ENCODE measurements around the gene ATXN7L1.
A peak's percentile ranks its signal among the peaks of the same experiment; 100 is the strongest.
"Not testable (repeated sequence)": the region's sequence is repeated elsewhere in the genome, so short reads cannot be mapped to it uniquely, and the experiment has no call there.

ATXN7L1 gene

GRCh38 chr7:105741982-105742381 lies 134.4 kb downstream of the ATXN7L1 start:
- no peak for DNase-seq
- intact Hi-C loops (cut with DNase I) = no loop called here

GRCh38 chr7:105738133-105738532 lies 138.3 kb downstream of the ATXN7L1 start:
- DNase-seq = no peak
- intact Hi-C loops (cut with DNase I) = no loop called here

- no peak for DNase-seq
- intact Hi-C loops (cut with DNase I) = no loop called here
Observed at GRCh38 chr7:105734233-105734632, 142.2 kb downstream of the ATXN7L1 start.

GRCh38 chr7:105731042-105731441 lies 145.4 kb downstream of the ATXN7L1 start:
- intact Hi-C loops (cut with DNase I) = no loop called here
- no peak for DNase-seq

- no peak for DNase-seq
- intact Hi-C loops (cut with DNase I) = no loop called here
Observed at GRCh38 chr7:105728028-105728427, 148.4 kb downstream of the ATXN7L1 start.

- no peak for DNase-seq
- intact Hi-C loops (cut with DNase I) = no loop called here
Observed at GRCh38 chr7:105724688-105725087, 151.7 kb downstream of the ATXN7L1 start.

- intact Hi-C loops (cut with DNase I) = no loop called here
- DNase-seq = peak in 40 of 42 donors; percentile 13 to 78 (median 50)
Observed at GRCh38 chr7:105723572-105723971, 152.8 kb downstream of the ATXN7L1 start.

GRCh38 chr7:105721571-105722104 lies 154.8 kb downstream of the ATXN7L1 start:
- intact Hi-C loops (cut with DNase I) = no loop called here

GRCh38 chr7:105719919-105720318 lies 156.5 kb downstream of the ATXN7L1 start:
- intact Hi-C loops (cut with DNase I) = no loop called here
- no peak for DNase-seq

More at GRCh38 chr7:105721571-105722104, 154.8 kb downstream of the ATXN7L1 start:
- peak in 14 of 42 donors; percentile 21 to 46 (median 30) for DNase-seq

- intact Hi-C loops (cut with DNase I) = no loop called here
Observed at GRCh38 chr7:105719395-105719794, 157.0 kb downstream of the ATXN7L1 start.

GRCh38 chr7:105718511-105718925 lies 157.9 kb downstream of the ATXN7L1 start:
- DNase-seq = peak in 1 of 42 donors; percentile 20
- intact Hi-C loops (cut with DNase I) = no loop called here

More at GRCh38 chr7:105719395-105719794, 157.0 kb downstream of the ATXN7L1 start:
- DNase-seq = no peak

- intact Hi-C loops (cut with DNase I) = no loop called here
- no peak for DNase-seq
Observed at GRCh38 chr7:105715528-105715927, 160.9 kb downstream of the ATXN7L1 start.

- intact Hi-C loops (cut with DNase I) = no loop called here
- DNase-seq = no peak
Observed at GRCh38 chr7:105713488-105714465, 162.6 kb downstream of the ATXN7L1 start.

GRCh38 chr7:105712877-105713276 lies 163.5 kb downstream of the ATXN7L1 start:
- intact Hi-C loops (cut with DNase I) = no loop called here
- DNase-seq = no peak

- DNase-seq = no peak
- intact Hi-C loops (cut with DNase I) = no loop called here
Observed at GRCh38 chr7:105711726-105712402, 164.5 kb downstream of the ATXN7L1 start.

GRCh38 chr7:105710720-105711119 lies 165.7 kb downstream of the ATXN7L1 start:
- DNase-seq; intact Hi-C loops (cut with DNase I): not testable (repeated sequence)

- intact Hi-C loops (cut with DNase I) = no loop called here
- DNase-seq = no peak
Observed at GRCh38 chr7:105708763-105709080, 167.7 kb downstream of the ATXN7L1 start.

GRCh38 chr7:105707967-105708762 lies 168.2 kb downstream of the ATXN7L1 start:
- intact Hi-C loops (cut with DNase I) = no loop called here
- no peak for DNase-seq

GRCh38 chr7:105707381-105707780 lies 169.0 kb downstream of the ATXN7L1 start:
- intact Hi-C loops (cut with DNase I) = no loop called here
- DNase-seq = no peak

Data from head of caudate nucleus (tissue), 42 donors.